Measurements from ENCODE around the gene ANKS1B.

- no peak for TF ChIP-seq SIN3A (IDR thresholded peaks at IDR 0.05; ENCODE audit: borderline replicate concordance, insufficient read depth, low read depth, low read length)
- TF ChIP-seq, protein P1, sequence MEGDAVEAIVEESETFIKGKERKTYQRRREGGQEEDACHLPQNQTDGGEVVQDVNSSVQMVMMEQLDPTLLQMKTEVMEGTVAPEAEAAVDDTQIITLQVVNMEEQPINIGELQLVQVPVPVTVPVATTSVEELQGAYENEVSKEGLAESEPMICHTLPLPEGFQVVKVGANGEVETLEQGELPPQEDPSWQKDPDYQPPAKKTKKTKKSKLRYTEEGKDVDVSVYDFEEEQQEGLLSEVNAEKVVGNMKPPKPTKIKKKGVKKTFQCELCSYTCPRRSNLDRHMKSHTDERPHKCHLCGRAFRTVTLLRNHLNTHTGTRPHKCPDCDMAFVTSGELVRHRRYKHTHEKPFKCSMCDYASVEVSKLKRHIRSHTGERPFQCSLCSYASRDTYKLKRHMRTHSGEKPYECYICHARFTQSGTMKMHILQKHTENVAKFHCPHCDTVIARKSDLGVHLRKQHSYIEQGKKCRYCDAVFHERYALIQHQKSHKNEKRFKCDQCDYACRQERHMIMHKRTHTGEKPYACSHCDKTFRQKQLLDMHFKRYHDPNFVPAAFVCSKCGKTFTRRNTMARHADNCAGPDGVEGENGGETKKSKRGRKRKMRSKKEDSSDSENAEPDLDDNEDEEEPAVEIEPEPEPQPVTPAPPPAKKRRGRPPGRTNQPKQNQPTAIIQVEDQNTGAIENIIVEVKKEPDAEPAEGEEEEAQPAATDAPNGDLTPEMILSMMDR (IDR thresholded peaks at IDR 0.05), result no peak
- TF ChIP-seq POLR2AphosphoS5 (IDR thresholded peaks at IDR 0.05; ENCODE audit: low read depth, low read length), result no peak
Observed at GRCh38 chr12:99042226-99042625, 942.5 kb downstream of the ANKS1B start.
